Left ventricle myocardium inferior (tissue), 1 donor: ENCODE data around the gene TMIE. TPM values are rescaled to one million over a fixed set of nuclear protein-coding genes. Genes with fewer than 3 reads are reported as not detected.
"Not testable (repeated sequence)": the region's sequence is repeated elsewhere in the genome, so short reads cannot be mapped to it uniquely, and the experiment has no call there.

Source experiments
- DNase-seq: peaks from one replicate; pipeline ENCODE4 v3.0.0-alpha.2; 2020
- H3K27ac ChIP-seq: fragments of 200-600 bp; replicated peaks from 2 replicates; pipeline ENCODE4 v1.8.0; 2021
- H3K27me3 ChIP-seq: fragments of 200-600 bp; 2 replicates; pipeline ENCODE4 v1.8.0; 2021; ENCODE audit warnings: low read depth
- H3K36me3 ChIP-seq: fragments of 200-600 bp; 2 replicates; pipeline ENCODE4 v1.8.0; 2021
- H3K4me1 ChIP-seq: fragments of 200-600 bp; 2 replicates; pipeline ENCODE4 v1.8.0; 2021
- H3K4me3 ChIP-seq: fragments of 200-600 bp; 2 replicates; pipeline ENCODE4 v1.8.0; 2021; ENCODE audit warnings: mild to moderate bottlenecking, moderate library complexity
- H3K9me3 ChIP-seq: fragments of 200-600 bp; replicated peaks from 2 replicates; pipeline ENCODE4 v1.8.0; 2021
- CTCF ChIP-seq: fragments of 200-600 bp; IDR thresholded peaks from 2 replicates; pipeline ENCODE4 v1.8.0; 2021; ENCODE audit warnings: antibody characterized with exemption, mild to moderate bottlenecking, borderline replicate concordance
- intact Hi-C: fragments of 100-400 bp; cut with micrococcal nuclease; formaldehyde crosslinking; loops from one replicate; pipeline ENCODE4 v1.11.0; 2022
- total RNA-seq: library from RNA; stranded (reverse); fragmentation: NEBNext Ultra II Directional; extraction: Animal tissue kit (Norgen Biotek cat#: 25700); gene quantifications from one replicate; pipeline ENCODE4 v1.2.1, GENCODE V29; 2021
- donor health status: DM: no; HTN: yes; CAD: no; lungs with severe emphysema.

TMIE gene
- total RNA-seq, 1 donor from 2014 or later = 1.5 TPM

GRCh38 chr3:46737329-46737731 lies 36.1 kb downstream of the TMIE start:
- H3K9me3 ChIP-seq = peaks cover 4% of the 10 kb centered on the region
- no peak overlapping the region for H3K4me3 ChIP-seq
- no peak for TF ChIP-seq CTCF
- H3K27me3 ChIP-seq = peaks cover 17% of the 10 kb centered on the region
- no peak overlapping the region for H3K27ac ChIP-seq
- intact Hi-C loops = no loop called here
- H3K4me1 ChIP-seq = peaks cover 6% of the 10 kb centered on the region
- DNase-seq = no peak
- no peaks in the 10 kb centered on the region for H3K36me3 ChIP-seq

GRCh38 chr3:46739565-46739964 lies 38.4 kb downstream of the TMIE start:
- H3K27me3 ChIP-seq, H3K9me3 ChIP-seq, intact Hi-C loops, H3K36me3 ChIP-seq, H3K4me3 ChIP-seq, DNase-seq, H3K27ac ChIP-seq, H3K4me1 ChIP-seq: not testable (repeated sequence)

- Histone ChIP-seq H3K9me3 (peaks cover 4% of the 10 kb centered on the region), H3K36me3 (no peaks in the 10 kb centered on the region), H3K27ac (no peak overlapping the region), H3K27me3 (no peaks in the 10 kb centered on the region), H3K4me1 (no peaks in the 10 kb centered on the region), H3K4me3 (no peak overlapping the region)
- intact Hi-C loops = no loop called here
- DNase-seq = no peak
- TF ChIP-seq CTCF = no peak
These were observed 41.9 kb downstream of the TMIE start for GRCh38 chr3:46742992-46743585.

GRCh38 chr3:46746711-46747110 lies 45.5 kb downstream of the TMIE start:
- Histone ChIP-seq H3K9me3 (no peaks in the 10 kb centered on the region), H3K4me1 (no peaks in the 10 kb centered on the region), H3K4me3 (no peak overlapping the region), H3K27me3 (no peaks in the 10 kb centered on the region), H3K27ac (no peak overlapping the region), H3K36me3 (no peaks in the 10 kb centered on the region)
- intact Hi-C loops = no loop called here
- no peak for DNase-seq
- TF ChIP-seq CTCF = no peak

- Histone ChIP-seq H3K27me3 (no peaks in the 10 kb centered on the region), H3K4me3 (no peak overlapping the region), H3K9me3 (no peaks in the 10 kb centered on the region), H3K4me1 (no peaks in the 10 kb centered on the region), H3K36me3 (no peaks in the 10 kb centered on the region), H3K27ac (no peak overlapping the region)
- intact Hi-C loops = no loop called here
- no peak for DNase-seq
- no peak for TF ChIP-seq CTCF
These were observed 47.0 kb downstream of the TMIE start for GRCh38 chr3:46748170-46748569.

GRCh38 chr3:46749129-46749528 lies 47.9 kb downstream of the TMIE start:
- no peaks in the 10 kb centered on the region for H3K4me1 ChIP-seq
- no peak for TF ChIP-seq CTCF
- H3K27me3 ChIP-seq = no peaks in the 10 kb centered on the region
- H3K4me3 ChIP-seq = no peak overlapping the region
- H3K9me3 ChIP-seq = no peaks in the 10 kb centered on the region
- intact Hi-C loops = no loop called here
- DNase-seq = no peak
- no peaks in the 10 kb centered on the region for H3K36me3 ChIP-seq
- H3K27ac ChIP-seq = no peak overlapping the region
